H9 (cell line): ENCODE measurements around the gene P4HA3. TPM values are rescaled to one million over a fixed set of nuclear protein-coding genes. Genes with fewer than 3 reads are reported as not detected.

Experiments
- DNase-seq: peaks from one replicate; pipeline ENCODE4 v3.0.0-alpha.2; 2017
- H2AFZ ChIP-seq: one replicate; pipeline ENCODE4 v1.6.1; 2013; ENCODE audit warnings: mild to moderate bottlenecking, low read length, control low read depth, moderate library complexity
- H2AK5ac ChIP-seq: 2 replicates; pipeline ENCODE4 v1.6.1; 2013; ENCODE audit warnings: low read length, control low read depth, mixed read lengths; ENCODE audit not compliant: insufficient read length
- H2BK120ac ChIP-seq: one replicate; pipeline ENCODE4 v1.6.1; 2013; ENCODE audit warnings: low read depth, mild to moderate bottlenecking, low read length, control low read depth, inconsistent platforms; ENCODE audit not compliant: poor library complexity, severe bottlenecking
- H2BK12ac ChIP-seq: 2 replicates; pipeline ENCODE4 v1.6.1; 2013; ENCODE audit warnings: low read length, control low read depth, mixed read lengths, low read depth; ENCODE audit not compliant: insufficient read length
- H2BK15ac ChIP-seq: 2 replicates; pipeline ENCODE4 v1.6.1; 2013; ENCODE audit warnings: low read depth, low read length, control low read depth
- H2BK20ac ChIP-seq: one replicate; pipeline ENCODE4 v1.6.1; 2013; ENCODE audit warnings: low read depth, mild to moderate bottlenecking, low read length, control low read depth, inconsistent platforms; ENCODE audit not compliant: poor library complexity, severe bottlenecking
- H2BK5ac ChIP-seq: 2 replicates; pipeline ENCODE4 v1.6.1; 2013; ENCODE audit warnings: low read length, control low read depth, mixed read lengths; ENCODE audit not compliant: insufficient read length
- H3K14ac ChIP-seq: 2 replicates; pipeline ENCODE4 v1.6.1; 2013; ENCODE audit warnings: low read length, control low read depth; ENCODE audit not compliant: insufficient read depth
- H3K18ac ChIP-seq: 2 replicates; pipeline ENCODE4 v1.6.1; 2013; ENCODE audit warnings: low read depth, mild to moderate bottlenecking, mixed read lengths, low read length, control low read depth; ENCODE audit not compliant: insufficient read length
- H3K23ac ChIP-seq: 2 replicates; pipeline ENCODE4 v1.6.1; 2013; ENCODE audit warnings: low read length, control low read depth, mixed read lengths, low read depth; ENCODE audit not compliant: insufficient read length
- H3K23me2 ChIP-seq: 2 replicates; pipeline ENCODE4 v1.6.1; 2013; ENCODE audit warnings: low read depth, mild to moderate bottlenecking, mixed read lengths, low read length, control low read depth; ENCODE audit not compliant: insufficient read length, poor library complexity, severe bottlenecking
- H3K27ac ChIP-seq: 2 replicates; pipeline ENCODE4 v1.5.1; 2013; ENCODE audit warnings: low read length, control low read depth, mixed read lengths, low read depth; ENCODE audit not compliant: insufficient read length
- H3K27me3 ChIP-seq: 2 replicates; pipeline ENCODE4 v1.6.1; 2013; ENCODE audit warnings: low read length, control low read depth, inconsistent platforms; ENCODE audit not compliant: insufficient read depth
- H3K4ac ChIP-seq: 2 replicates; pipeline ENCODE4 v1.6.1; 2013; ENCODE audit warnings: low read depth, mild to moderate bottlenecking, control low read depth, inconsistent platforms, low read length, moderate library complexity
- H3K4me1 ChIP-seq: 2 replicates; pipeline ENCODE4 v1.6.1; 2013; ENCODE audit warnings: low read length, control low read depth, inconsistent platforms; ENCODE audit not compliant: insufficient read depth
- H3K4me2 ChIP-seq: 2 replicates; pipeline ENCODE4 v1.6.1; 2013; ENCODE audit warnings: low read length, control low read depth, mixed read lengths; ENCODE audit not compliant: insufficient read length, insufficient read depth
- H3K56ac ChIP-seq: 2 replicates; pipeline ENCODE4 v1.6.1; 2013; ENCODE audit warnings: low read depth, mild to moderate bottlenecking, mixed read lengths, low read length, control low read depth; ENCODE audit not compliant: insufficient read length
- H3K79me1 ChIP-seq: 2 replicates; pipeline ENCODE4 v1.6.1; 2013; ENCODE audit warnings: low read depth, mild to moderate bottlenecking, moderate library complexity, low read length, control low read depth, inconsistent platforms; ENCODE audit not compliant: insufficient read depth, poor library complexity, severe bottlenecking
- H3K79me2 ChIP-seq: 2 replicates; pipeline ENCODE4 v1.6.1; 2013; ENCODE audit warnings: low read length, control low read depth, inconsistent platforms; ENCODE audit not compliant: insufficient read depth
- H3K9ac ChIP-seq: 2 replicates; pipeline ENCODE4 v1.6.1; 2013; ENCODE audit warnings: low read length, control low read depth, mixed read lengths; ENCODE audit not compliant: insufficient read length; ENCODE audit errors: extremely low read depth
- H3K9me3 ChIP-seq: one replicate; pipeline ENCODE4 v1.6.1; 2013; ENCODE audit warnings: low read depth, low read length, inconsistent platforms; ENCODE audit not compliant: control insufficient read depth
- H3T11ph ChIP-seq: one replicate; pipeline ENCODE4 v1.6.1; 2013; ENCODE audit warnings: mild to moderate bottlenecking, low read length, control low read depth, inconsistent platforms
- H4K20me1 ChIP-seq: one replicate; pipeline ENCODE4 v1.6.1; 2013; ENCODE audit not compliant: control insufficient read depth, insufficient read length, insufficient read depth
- H4K5ac ChIP-seq: 2 replicates; pipeline ENCODE4 v1.6.1; 2013; ENCODE audit warnings: low read depth, mild to moderate bottlenecking, mixed read lengths, low read length, control low read depth; ENCODE audit not compliant: insufficient read length
- H4K8ac ChIP-seq: replicated peaks from 2 replicates; pipeline ENCODE4 v1.6.1; 2013; ENCODE audit warnings: low read length, control low read depth, mixed read lengths, low read depth; ENCODE audit not compliant: insufficient read length
- H4K91ac ChIP-seq: 2 replicates; pipeline ENCODE4 v1.6.1; 2013; ENCODE audit warnings: low read depth, mild to moderate bottlenecking, moderate library complexity, mixed read lengths, low read length, control low read depth; ENCODE audit not compliant: insufficient read length
- H3K27ac Mint-ChIP-seq, 3 experiments: 2 replicates in 2 of 3; 3 replicates in 1 of 3; pipeline ENCODE4 v1.8.0; 2020 to 2021; ENCODE audit warnings: mixed read lengths in 3 of 3, mild to moderate bottlenecking in 1 of 3, moderate library complexity in 1 of 3
- H3K27me3 Mint-ChIP-seq: 2 replicates; pipeline ENCODE4 v1.8.0; 2021; ENCODE audit warnings: low read depth, mild to moderate bottlenecking, moderate library complexity, mixed read lengths
- H3K36me3 Mint-ChIP-seq, 3 experiments: 2 replicates in 2 of 3; 3 replicates in 1 of 3; pipeline ENCODE4 v1.8.0; 2020 to 2021; ENCODE audit warnings: low read depth in 3 of 3, mixed read lengths in 3 of 3; ENCODE audit not compliant: insufficient read depth in 1 of 3
- H3K4me1 Mint-ChIP-seq, 2 experiments: 2 replicates each; pipeline ENCODE4 v1.8.0; 2020; ENCODE audit warnings: mixed read lengths in 2 of 2
- H3K4me3 Mint-ChIP-seq, 2 experiments: 2 replicates in 1 of 2; 3 replicates in 1 of 2; pipeline ENCODE4 v1.8.0; 2020 to 2021; ENCODE audit warnings: mild to moderate bottlenecking in 2 of 2, mixed read lengths in 2 of 2, moderate library complexity in 1 of 2
- H3K9me3 Mint-ChIP-seq, 2 experiments: 2 replicates in 1 of 2; 3 replicates in 1 of 2; pipeline ENCODE4 v1.8.0; 2020; ENCODE audit warnings: mild to moderate bottlenecking in 2 of 2, mixed read lengths in 2 of 2, moderate library complexity in 1 of 2
- WGBS: extraction: QIAGEN DNeasy Blood & Tissue Kit; methylation state at CpG from one replicate; pipeline ENCODE4 v1.1.7; 2013; ENCODE audit warnings: missing lambda C conversion rate, low lambda C conversion rate, mixed read lengths; ENCODE audit not compliant: insufficient read length; ENCODE audit errors: extremely low coverage; 5-methylcytosine and 5-hydroxymethylcytosine counted together
- total RNA-seq: library from RNA; stranded (reverse); gene quantifications from 2 replicates; pipeline ENCODE4 v1.2.1, GENCODE V29; 2021
- TF ChIP-seq, protein P1 (sequence below): fragments of 200-600 bp; sonication (generic); conservative IDR thresholded peaks from 3 replicates; pipeline ENCODE4 v1.8.0; 2021; ENCODE audit warnings: antibody characterized with exemption, mild to moderate bottlenecking

Gene P4HA3
- total RNA-seq, 1 experiment from 2014 or later = not detected

DNA sequence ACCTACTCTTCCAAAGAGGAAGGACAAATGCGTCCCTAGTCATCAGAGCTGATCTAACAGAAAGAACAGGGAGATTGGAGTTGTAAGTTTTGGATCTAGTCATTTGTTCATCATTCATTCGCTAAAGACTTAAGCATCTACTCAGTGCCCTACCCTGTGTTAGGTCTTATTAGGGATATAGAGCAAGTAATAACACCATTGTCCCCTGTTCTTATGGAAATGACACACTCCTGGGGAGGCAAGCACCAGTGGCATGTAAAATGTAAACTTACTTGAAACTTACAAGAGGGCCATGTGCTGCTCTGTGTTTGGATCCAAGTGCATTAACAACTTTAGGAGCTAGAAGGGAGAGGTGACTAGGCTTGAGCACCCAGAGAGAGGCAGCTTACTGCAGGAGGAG, 61.9 kb downstream of the P4HA3 start:
- H3K9me3 Mint-ChIP-seq = no peaks in the 10 kb centered on the region
- no peaks in the 10 kb centered on the region for H4K20me1 ChIP-seq
- H3K4me2 ChIP-seq = no peak overlapping the region
- no peak overlapping the region for H3K9ac ChIP-seq
- no peak overlapping the region for H2BK20ac ChIP-seq
- H3K4me1 Mint-ChIP-seq = peaks cover 11 to 12% of the 10 kb centered on the region in 2 experiments
- H3K56ac ChIP-seq = no peak overlapping the region
- H4K91ac ChIP-seq = no peak overlapping the region
- H4K8ac ChIP-seq = no peak overlapping the region
- no peaks in the 10 kb centered on the region for H3K79me1 ChIP-seq
- no peaks in the 10 kb centered on the region for H3K79me2 ChIP-seq
- no peak for DNase-seq
- no peak overlapping the region for H4K5ac ChIP-seq
- no peak overlapping the region for H3K4ac ChIP-seq
- H3K27me3 ChIP-seq = no peaks in the 10 kb centered on the region
- peaks cover 11 to 63% (median 39%) of the 10 kb centered on the region in 3 experiments; a peak in 6 of 7 replicates for H3K36me3 Mint-ChIP-seq
- TF ChIP-seq, protein P1, sequence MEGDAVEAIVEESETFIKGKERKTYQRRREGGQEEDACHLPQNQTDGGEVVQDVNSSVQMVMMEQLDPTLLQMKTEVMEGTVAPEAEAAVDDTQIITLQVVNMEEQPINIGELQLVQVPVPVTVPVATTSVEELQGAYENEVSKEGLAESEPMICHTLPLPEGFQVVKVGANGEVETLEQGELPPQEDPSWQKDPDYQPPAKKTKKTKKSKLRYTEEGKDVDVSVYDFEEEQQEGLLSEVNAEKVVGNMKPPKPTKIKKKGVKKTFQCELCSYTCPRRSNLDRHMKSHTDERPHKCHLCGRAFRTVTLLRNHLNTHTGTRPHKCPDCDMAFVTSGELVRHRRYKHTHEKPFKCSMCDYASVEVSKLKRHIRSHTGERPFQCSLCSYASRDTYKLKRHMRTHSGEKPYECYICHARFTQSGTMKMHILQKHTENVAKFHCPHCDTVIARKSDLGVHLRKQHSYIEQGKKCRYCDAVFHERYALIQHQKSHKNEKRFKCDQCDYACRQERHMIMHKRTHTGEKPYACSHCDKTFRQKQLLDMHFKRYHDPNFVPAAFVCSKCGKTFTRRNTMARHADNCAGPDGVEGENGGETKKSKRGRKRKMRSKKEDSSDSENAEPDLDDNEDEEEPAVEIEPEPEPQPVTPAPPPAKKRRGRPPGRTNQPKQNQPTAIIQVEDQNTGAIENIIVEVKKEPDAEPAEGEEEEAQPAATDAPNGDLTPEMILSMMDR = no peak
- H3T11ph ChIP-seq = no peak overlapping the region
- H2BK120ac ChIP-seq = no peak overlapping the region
- H2BK12ac ChIP-seq = no peak overlapping the region
- WGBS = no CpG with 5 or more reads among the region's 2 CpGs
- H3K14ac ChIP-seq = no peak overlapping the region
- H2BK5ac ChIP-seq = no peak overlapping the region
- no peaks in the 10 kb centered on the region for H3K4me1 ChIP-seq
- H3K27ac Mint-ChIP-seq = no peak overlapping the region
- 0 out of 2 replicates have a peak, but pooled peaks cover 2% of the 10 kb centered on the region for H3K27me3 Mint-ChIP-seq
- no peaks in the 10 kb centered on the region for H3K9me3 ChIP-seq
- H3K4me3 Mint-ChIP-seq = no peak overlapping the region
- H3K23me2 ChIP-seq = no peaks in the 10 kb centered on the region
- no peak overlapping the region for H2BK15ac ChIP-seq
- no peak overlapping the region for H2AFZ ChIP-seq
- no peak overlapping the region for H3K18ac ChIP-seq
- H3K27ac ChIP-seq = no peak overlapping the region
- no peak overlapping the region for H3K23ac ChIP-seq
- no peak overlapping the region for H2AK5ac ChIP-seq
